ENCODE measurements around the gene EDC3. TPM values are rescaled to one million over a fixed set of nuclear protein-coding genes. Genes with fewer than 3 reads are reported as not detected.
"Not testable (repeated sequence)": the region's sequence is repeated elsewhere in the genome, so short reads cannot be mapped to it uniquely, and the experiment has no call there.

The EDC3 gene
- total and polyA plus RNA-seq, 11 donors = 7.3 to 23.0 (median 16.5) TPM

DNA sequence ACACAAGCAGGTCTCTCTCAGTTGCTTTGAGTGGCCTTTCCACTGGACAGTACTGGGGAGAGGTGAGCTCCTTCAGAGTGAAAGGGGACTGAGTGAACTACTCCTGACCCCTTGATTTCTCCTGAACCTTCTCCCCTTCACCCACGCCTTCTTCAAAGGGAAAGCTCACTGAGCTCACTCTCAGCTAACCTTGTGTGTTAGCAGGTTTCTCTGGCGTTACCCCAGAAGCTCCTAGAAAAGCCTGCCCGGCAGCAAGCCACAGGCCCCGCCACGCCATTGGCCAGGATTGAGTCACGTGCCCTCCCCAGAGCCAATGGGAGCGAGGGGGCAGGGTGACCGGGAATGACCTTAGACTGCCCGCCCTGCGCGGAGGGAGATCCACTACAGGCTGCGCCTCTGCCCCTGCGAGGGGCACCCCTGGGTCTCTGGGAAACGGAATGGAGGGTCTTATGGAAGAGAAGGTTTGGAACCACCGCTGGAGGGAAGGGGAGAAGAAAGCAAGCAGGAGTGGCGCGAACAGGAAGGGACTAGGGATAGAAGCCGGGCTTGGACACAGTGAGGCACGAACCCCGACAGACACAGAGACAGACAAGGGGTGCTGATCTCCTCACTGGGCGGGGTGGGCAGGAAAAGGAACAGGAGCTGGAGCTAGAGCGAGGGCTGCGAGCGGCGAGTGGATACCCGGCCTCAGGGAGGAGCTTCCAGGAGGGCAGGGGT lies 97.5 kb downstream of the EDC3 start:
- H3K4me1 ChIP-seq = peaks cover 3 to 39% (median 20%) of the 10 kb centered on the region in 12 donors
- H3K27ac ChIP-seq = peak overlapping the region; percentile 65 to 93 (median 90)
- intact Hi-C loops (cut with DNase I) = loop anchor here in 4 of 10 donors (1.0 to 5.0 kb wide), 5 partner anchors 17 to 57 kb away; partner anchors contain the start of genes CLK3 (in 4 of the 4) and ARID3B (in 2 of the 4)
- ATAC-seq = peak; percentile 97 to 99 (median 98)
- peak overlapping the region; percentile 45 to 81 (median 68) for H3K4me3 ChIP-seq
- H3K27me3 ChIP-seq = no peaks in the 10 kb centered on the region
- TF ChIP-seq POLR2A (IDR thresholded peaks at IDR 0.05) = peak; percentile 57 to 92
- TF ChIP-seq, protein P1, sequence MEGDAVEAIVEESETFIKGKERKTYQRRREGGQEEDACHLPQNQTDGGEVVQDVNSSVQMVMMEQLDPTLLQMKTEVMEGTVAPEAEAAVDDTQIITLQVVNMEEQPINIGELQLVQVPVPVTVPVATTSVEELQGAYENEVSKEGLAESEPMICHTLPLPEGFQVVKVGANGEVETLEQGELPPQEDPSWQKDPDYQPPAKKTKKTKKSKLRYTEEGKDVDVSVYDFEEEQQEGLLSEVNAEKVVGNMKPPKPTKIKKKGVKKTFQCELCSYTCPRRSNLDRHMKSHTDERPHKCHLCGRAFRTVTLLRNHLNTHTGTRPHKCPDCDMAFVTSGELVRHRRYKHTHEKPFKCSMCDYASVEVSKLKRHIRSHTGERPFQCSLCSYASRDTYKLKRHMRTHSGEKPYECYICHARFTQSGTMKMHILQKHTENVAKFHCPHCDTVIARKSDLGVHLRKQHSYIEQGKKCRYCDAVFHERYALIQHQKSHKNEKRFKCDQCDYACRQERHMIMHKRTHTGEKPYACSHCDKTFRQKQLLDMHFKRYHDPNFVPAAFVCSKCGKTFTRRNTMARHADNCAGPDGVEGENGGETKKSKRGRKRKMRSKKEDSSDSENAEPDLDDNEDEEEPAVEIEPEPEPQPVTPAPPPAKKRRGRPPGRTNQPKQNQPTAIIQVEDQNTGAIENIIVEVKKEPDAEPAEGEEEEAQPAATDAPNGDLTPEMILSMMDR (IDR thresholded peaks at IDR 0.05) = no peak
- peaks cover 0 to 14% (median under 1%) of the 10 kb centered on the region in 9 donors for H3K36me3 ChIP-seq
- peak; percentile 96 to 97 (median 96) for DNase-seq
- no peaks in the 10 kb centered on the region for H3K9me3 ChIP-seq
- WGBS, 4 donors = 1 to 4% (median 2%) methylated on average over 26 of the region's 26 CpGs

DNA sequence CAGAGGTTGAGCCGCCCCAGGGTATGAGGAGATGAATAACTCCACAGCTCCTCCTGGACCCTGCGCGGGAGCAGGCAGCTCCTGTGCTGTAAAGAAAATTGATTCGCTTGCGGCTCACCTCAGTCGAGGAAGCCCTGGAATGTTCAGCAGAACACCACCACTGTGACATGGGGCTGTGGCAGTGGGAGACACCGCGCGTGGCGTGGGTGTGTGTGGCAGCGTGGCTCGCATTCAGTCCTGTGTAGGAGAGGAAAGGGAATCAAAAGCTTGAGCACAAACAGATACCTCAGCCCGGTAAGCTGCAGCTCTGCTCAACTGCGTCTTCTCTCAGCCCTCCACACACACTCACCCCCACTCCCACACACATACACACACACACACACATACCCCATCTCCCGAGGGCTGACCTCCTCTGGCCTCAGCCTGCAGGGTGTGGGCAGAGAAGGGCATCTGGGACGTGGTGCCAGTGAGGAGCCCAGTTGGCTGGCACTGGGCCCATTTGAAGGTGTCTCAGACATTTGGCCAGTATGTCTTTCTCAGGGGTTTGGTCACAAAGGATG lies 98.6 kb downstream of the EDC3 start:
- H3K4me3 ChIP-seq, ATAC-seq, H3K9me3 ChIP-seq, H3K27me3 ChIP-seq: not testable (repeated sequence)
- H3K36me3 ChIP-seq = peaks cover 0 to 23% (median 10%) of the 10 kb centered on the region in 9 donors
- peak in 2 of 5 donors; percentile 6 to 21 for DNase-seq
- 84 to 93% (median 90%) methylated on average over 12 to 16 of the region's 16 CpGs for WGBS, 4 donors
- intact Hi-C loops (cut with DNase I) = loop anchor here in 1 of 10 donors (5.0 kb wide), 1 partner anchor 55 kb away; the partner anchor contains the start of gene ARID3B
- H3K4me1 ChIP-seq = peaks cover 3 to 35% (median 20%) of the 10 kb centered on the region in 12 donors
- peak overlapping the region in 1 of 12 donors; percentile 93 for H3K27ac ChIP-seq

DNA sequence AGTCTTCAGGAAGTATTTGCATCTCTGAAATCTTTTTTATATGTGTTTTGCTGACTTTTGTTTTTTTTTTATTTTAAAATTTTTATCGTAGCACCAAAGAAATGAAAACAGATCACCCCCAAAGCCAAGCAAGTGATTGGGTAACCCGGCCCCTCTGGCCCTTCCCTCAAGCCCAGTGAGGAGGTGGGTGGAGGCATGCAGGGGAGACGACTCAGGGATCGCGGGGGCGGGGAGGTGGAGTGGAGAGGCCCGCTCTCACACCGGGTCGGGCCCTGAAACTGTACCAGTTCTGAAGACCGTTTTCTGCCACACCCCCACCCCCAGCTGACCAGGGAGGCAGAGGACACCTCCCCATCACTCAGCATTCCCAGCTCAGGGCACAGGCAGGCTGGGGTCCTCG lies 99.1 kb downstream of the EDC3 start:
- intact Hi-C loops (cut with DNase I) = loop anchor here in 1 of 10 donors (5.0 kb wide), 1 partner anchor 54 kb away; the partner anchor contains the start of gene ARID3B
- not testable (repeated sequence) for H3K27me3 ChIP-seq, H3K9me3 ChIP-seq, ATAC-seq, H3K4me3 ChIP-seq, H3K27ac ChIP-seq
- H3K4me1 ChIP-seq = peaks cover 3 to 33% (median 20%) of the 10 kb centered on the region in 12 donors
- H3K36me3 ChIP-seq = peaks cover 0 to 28% (median 15%) of the 10 kb centered on the region in 9 donors
- peak in 1 of 5 donors; percentile 35 for DNase-seq
- WGBS, 4 donors = 76 to 82% (median 80%) methylated on average over 10 to 11 of the region's 11 CpGs

DNA sequence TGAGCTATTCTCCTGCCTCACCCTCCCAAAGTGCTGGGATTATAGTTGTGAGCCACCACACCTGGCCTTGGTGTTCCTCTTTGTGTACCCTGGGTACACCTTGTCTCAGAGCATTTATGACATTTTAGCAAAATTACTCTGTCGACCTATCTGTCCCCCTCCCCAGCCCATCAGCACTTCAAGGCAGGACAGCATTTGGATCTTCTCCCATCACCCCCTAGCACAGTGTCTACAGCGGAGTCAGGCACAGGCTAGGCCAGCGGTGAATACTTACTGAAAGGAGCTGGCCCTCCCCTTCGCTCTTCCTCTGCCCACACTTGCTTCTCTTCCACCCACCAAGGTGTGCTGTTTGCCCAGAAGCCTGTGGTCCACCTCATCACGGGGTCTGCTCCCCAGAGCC lies 100.6 kb downstream of the EDC3 start:
- 91 to 96% (median 93%) methylated on average over 5 of the region's 5 CpGs for WGBS, 4 donors
- H3K27me3 ChIP-seq = no peaks in the 10 kb centered on the region
- H3K9me3 ChIP-seq = no peaks in the 10 kb centered on the region
- ATAC-seq (no peak), DNase-seq (peak in 1 of 5 donors; percentile 24)
- TF ChIP-seq POLR2A (IDR thresholded peaks at IDR 0.05) = no peak
- TF ChIP-seq, protein P1 (IDR thresholded peaks at IDR 0.05) = no peak
- H3K4me1 ChIP-seq = peaks cover 3 to 22% (median 17%) of the 10 kb centered on the region in 12 donors
- H3K36me3 ChIP-seq = peaks cover 0 to 41% (median 29%) of the 10 kb centered on the region in 9 donors
- no peak overlapping the region for H3K27ac ChIP-seq
- no peak overlapping the region for H3K4me3 ChIP-seq
- intact Hi-C loops (cut with DNase I) = loop anchor here in 1 of 10 donors (5.0 kb wide), 1 partner anchor 53 kb away; the partner anchor contains the start of gene ARID3B

DNA sequence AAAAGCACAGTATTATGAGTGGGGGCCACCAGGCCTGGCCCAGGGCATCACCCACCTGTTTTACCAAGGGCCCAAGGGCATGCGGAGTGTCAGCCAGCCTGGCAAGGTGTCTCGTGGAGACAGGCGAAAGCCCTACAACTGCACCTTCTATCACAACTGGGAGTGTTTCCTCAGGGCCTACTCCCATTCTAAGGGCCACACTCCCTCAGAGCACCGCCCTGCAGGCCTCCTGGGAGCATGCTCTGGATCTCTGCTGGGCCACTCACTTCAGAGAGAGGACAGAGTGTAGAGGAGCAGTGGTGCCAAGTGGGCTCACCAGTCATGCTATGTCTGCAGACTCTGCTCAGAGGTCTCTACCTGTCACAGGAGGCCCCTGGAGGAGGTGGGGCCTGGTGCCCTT lies 101.4 kb downstream of the EDC3 start:
- Histone ChIP-seq H3K36me3 (peaks cover 0 to 43% (median 35%) of the 10 kb centered on the region in 9 donors), H3K4me3 (no peak overlapping the region), H3K4me1 (peaks cover 0 to 24% (median 11%) of the 10 kb centered on the region in 12 donors), H3K27me3 (no peaks in the 10 kb centered on the region), H3K9me3 (no peaks in the 10 kb centered on the region), H3K27ac (no peak overlapping the region)
- intact Hi-C loops (cut with DNase I) = no loop called here
- 96 to 97% (median 96%) methylated on average over 4 of the region's 4 CpGs for WGBS, 4 donors
- no peak for ATAC-seq
- DNase-seq = peak in 1 of 5 donors; percentile 42
- no peak for TF ChIP-seq POLR2A (IDR thresholded peaks at IDR 0.05)
- TF ChIP-seq, protein P1 (IDR thresholded peaks at IDR 0.05) = no peak

Measured in heart left ventricle (tissue), 16 donors.